CD4-positive, alpha-beta T cell treated with Interleukin-17A for 1 hour (primary cell): ENCODE results near the gene GLTP.
"Not testable (repeated sequence)": the region's sequence is repeated elsewhere in the genome, so short reads cannot be mapped to it uniquely, and the experiment has no call there.

Experiments used
- DNase-seq: peaks from one replicate; pipeline ENCODE4 v3.0.0-alpha.2; 2020

Gene GLTP

GRCh38 chr12:109900752-109901580, 20.6 kb upstream of the GLTP start:
- DNase-seq = no peak

- peak; percentile 82 for DNase-seq
Measured at GRCh38 chr12:109899783-109900751, 19.7 kb upstream of the GLTP start, which contains the start of gene TCHP. Gene TCHP (plus strand): TSS chr12:109900274. CDS start chr12:109903027, 2,753 bp downstream.

GRCh38 chr12:109899345-109899744, 19.0 kb upstream of the GLTP start:
- not testable (repeated sequence) for DNase-seq

- no peak for DNase-seq
Measured at GRCh38 chr12:109897029-109897428, 16.7 kb upstream of the GLTP start.

- DNase-seq = no peak
Measured at GRCh38 chr12:109896188-109896587, 15.8 kb upstream of the GLTP start.

GRCh38 chr12:109894939-109895338, 14.6 kb upstream of the GLTP start:
- DNase-seq = no peak

- no peak for DNase-seq
Measured at GRCh38 chr12:109893261-109893995, 13.1 kb upstream of the GLTP start.

- peak; percentile 51 for DNase-seq
Measured at GRCh38 chr12:109892748-109893147, 12.4 kb upstream of the GLTP start.

GRCh38 chr12:109892165-109892715, 11.9 kb upstream of the GLTP start:
- no peak for DNase-seq

GRCh38 chr12:109891731-109892130, 11.4 kb upstream of the GLTP start:
- not testable (repeated sequence) for DNase-seq

- DNase-seq = no peak
Measured at GRCh38 chr12:109890620-109891170, 10.4 kb upstream of the GLTP start.

- DNase-seq = peak; percentile 67
Measured at GRCh38 chr12:109888179-109889020, 8.1 kb upstream of the GLTP start.

- no peak for DNase-seq
Measured at GRCh38 chr12:109885616-109886015, 5.3 kb upstream of the GLTP start.

GRCh38 chr12:109883461-109883860, 3.1 kb upstream of the GLTP start:
- DNase-seq = no peak

- DNase-seq = no peak
Measured at GRCh38 chr12:109881752-109882151, 1.4 kb upstream of the GLTP start.

- no peak for DNase-seq
Measured at GRCh38 chr12:109880938-109881337, 597 bp upstream of the GLTP start.

GRCh38 chr12:109879351-109880042, 844 bp downstream of the GLTP start:
- DNase-seq = peak; percentile 17

GRCh38 chr12:109878749-109879148, 1.6 kb downstream of the GLTP start:
- no peak for DNase-seq

GRCh38 chr12:109878247-109878625, 2.1 kb downstream of the GLTP start:
- DNase-seq = no peak

GRCh38 chr12:109877504-109878246, 2.7 kb downstream of the GLTP start:
- no peak for DNase-seq
